Kidney (tissue), 22 donors: ENCODE results near the gene FOXA1. TPM values are rescaled to one million over a fixed set of nuclear protein-coding genes. Genes with fewer than 3 reads are reported as not detected.
A peak's percentile ranks its signal among the peaks of the same experiment; 100 is the strongest.

Source experiments
- DNase-seq, 5 donors: peaks; one replicate each; pipeline ENCODE4 v3.0.0-alpha.2; 2013 to 2020
- FAIRE-seq: peaks from 2 replicates; lab custom pipeline; 2012; peaks lifted over from hg19 to GRCh38; lab: Jason Lieb, UNC
- H3K27ac ChIP-seq, 2 donors: one replicate each; pipeline ENCODE4 v1.7.0; 2013; ENCODE audit warnings: low read depth in 2 of 2, low read length in 2 of 2, inconsistent platforms in 1 of 2
- H3K27me3 ChIP-seq: one replicate; pipeline ENCODE4 v1.7.1; 2013; ENCODE audit warnings: low read length, inconsistent platforms; ENCODE audit not compliant: control insufficient read depth, insufficient read depth
- H3K36me3 ChIP-seq, 3 donors: one replicate each; pipeline versions ENCODE4 v1.7.0 to v1.7.1; 2013; ENCODE audit warnings: low read length in 3 of 3, control low read depth in 1 of 3, inconsistent platforms in 1 of 3; ENCODE audit not compliant: insufficient read depth in 3 of 3, control insufficient read depth in 2 of 3
- H3K4me1 ChIP-seq, 3 donors: one replicate each; pipeline versions ENCODE4 v1.7.0 to v1.7.1; 2013; ENCODE audit warnings: low read length in 3 of 3, inconsistent platforms in 1 of 3, low read depth in 1 of 3; ENCODE audit not compliant: control insufficient read depth in 2 of 3, insufficient read depth in 2 of 3
- H3K4me3 ChIP-seq, 3 donors: one replicate each; pipeline versions ENCODE4 v1.7.0 to v1.8.1; 2013; ENCODE audit warnings: low read length in 3 of 3, control low read depth in 1 of 3, inconsistent platforms in 1 of 3
- H3K9ac ChIP-seq, 3 donors: one replicate each; pipeline versions ENCODE4 v1.7.0 to v1.7.1; 2013; ENCODE audit warnings: low read length in 3 of 3, control low read depth in 1 of 3, inconsistent platforms in 1 of 3
- H3K9me3 ChIP-seq, 3 donors: one replicate each; pipeline versions ENCODE4 v1.7.0 to v1.7.1; 2013; ENCODE audit warnings: low read length in 3 of 3, control low read depth in 1 of 3, inconsistent platforms in 1 of 3; ENCODE audit not compliant: control insufficient read depth in 2 of 3, insufficient read depth in 1 of 3
- CTCF ChIP-seq: IDR thresholded peaks from 3 replicates; pipeline ENCODE4 v1.5.1; 2012; ENCODE audit warnings: mild to moderate bottlenecking, moderate library complexity, borderline replicate concordance; ENCODE audit not compliant: insufficient read depth; ENCODE audit errors: extremely low read depth
- intact Hi-C: fragments of 100-400 bp; cut with DNase I; formaldehyde crosslinking; loops from one replicate; pipeline ENCODE4 v1.11.1; 2022
- long read RNA-seq, 10 donors: library from polyadenylated mRNA in 1 of 10; unstranded in 1 of 10; transcript quantifications; one replicate each; pipeline ENCODE4 v2.0.0 and lab custom pipeline, GENCODE V29; 2021 to 2026
- polyA plus RNA-seq: library from polyadenylated mRNA; stranded (reverse); fragments of 350-450 nt; fragmentation: Illumina TruSeq; extraction: RNeasy Lipid Tissue Mini Kit (QIAGEN cat#74804); gene quantifications from one replicate; pipeline ENCODE4 v1.2.3, GENCODE V29; 2014; ENCODE audit warnings: low read depth, low replicate concordance; ENCODE audit not compliant: insufficient read depth
- total RNA-seq: library from RNA; stranded (reverse); fragmentation: NEBNext Ultra II Directional; extraction: Animal tissue kit (Norgen Biotek cat#: 25700); gene quantifications from one replicate; pipeline ENCODE4 v1.2.1, GENCODE V29; 2021
- donor health status: control.
- donor health status: control.
- donor health status: control.
- donor health status: control.
- donor health status: control.
- donor health status: DM: yes; HTN: yes; CAD: no.
- donor health status: Normal renal cell carcinoma (clear cell type).

FOXA1 gene
- total RNA-seq (not detected), polyA plus RNA-seq (not detected)
- long read RNA-seq, donor 1, partial matches to known transcripts, result 0 of 1 reads
- long read RNA-seq, donor 1, other reads (novel, unspliced or antisense), result 0 of 1 reads
- long read RNA-seq, donor 2, result 0 reads
- long read RNA-seq, donor 3, partial matches to known transcripts, result 0 of 1 reads
- long read RNA-seq, donor 3, other reads (novel, unspliced or antisense), result 0 of 1 reads
- long read RNA-seq, donor 4, partial matches to known transcripts, result 0 of 1 reads
- long read RNA-seq, donor 4, other reads (novel, unspliced or antisense), result 0 of 1 reads
- long read RNA-seq, donor 5, result 0 reads
- long read RNA-seq, donor 6, result 0 reads
- long read RNA-seq, donor 7, result 0 reads
- long read RNA-seq, donor 8, result 0 reads
- long read RNA-seq, donor 9, result 0 reads
- long read RNA-seq, donor 10, partial matches to known transcripts, result 0 of 2 reads
- long read RNA-seq, donor 10, other reads (novel, unspliced or antisense), result 0 of 2 reads

DNA sequence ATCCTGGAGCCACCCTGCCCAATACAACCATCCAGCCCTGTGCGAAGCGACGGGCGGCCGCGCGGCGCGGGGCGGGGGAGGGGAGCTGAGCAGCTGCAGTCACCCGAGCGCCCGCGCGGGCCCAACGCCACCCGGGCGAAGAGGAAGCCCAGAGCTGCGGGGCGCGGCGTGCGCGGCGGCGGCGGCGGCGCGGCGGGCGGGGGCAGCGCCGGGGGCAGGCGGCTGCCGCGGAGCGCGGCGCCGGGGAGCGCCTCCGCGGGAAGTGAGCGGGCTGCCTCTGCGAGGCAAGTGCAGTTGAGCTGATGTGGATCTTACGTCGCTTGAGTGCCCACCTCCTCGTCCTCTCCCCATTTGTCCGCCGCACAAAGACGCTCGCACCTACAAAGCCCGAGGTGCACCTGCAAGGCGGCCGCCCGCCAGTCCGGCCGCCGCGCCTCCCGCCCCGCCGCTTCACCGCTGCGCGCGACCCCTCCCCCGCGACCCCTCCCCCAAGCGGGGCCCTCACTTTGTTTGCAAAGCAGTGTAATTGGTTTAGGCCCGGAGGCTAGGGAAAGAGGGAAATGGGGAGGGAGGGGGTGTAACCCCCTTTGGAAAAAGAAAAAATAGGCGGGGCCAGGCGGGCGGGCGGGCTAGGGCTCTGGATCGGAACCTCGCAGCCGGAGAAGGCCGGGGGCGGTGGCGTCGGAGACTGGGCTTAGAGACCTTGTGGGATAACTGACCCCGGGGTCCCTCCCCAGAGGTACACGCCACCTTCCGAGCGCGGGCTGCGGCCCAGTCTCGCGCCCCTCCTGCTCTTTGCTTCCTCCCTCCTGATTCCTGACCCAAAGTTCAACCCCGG, at the start of gene FOXA1, which contains the start of gene TTC6:
FOXA1 (minus strand) TSS at position 279 of the 838 bp plus-strand sequence; CDS start at position 2, 277 bp downstream.
TTC6 (plus strand) TSS at position 659 of the 838 bp plus-strand sequence. CDS start 26,436 bp downstream, outside the sequence.
- peaks cover 77% of the 10 kb centered on the region for H3K27me3 ChIP-seq
- peak within 1 kb of the TSS in 2 of 3 donors; percentile 2 to 32 for H3K4me3 ChIP-seq
- no peak within 1 kb of the TSS for H3K9ac ChIP-seq
- TF ChIP-seq CTCF, result no peak
- no peak within 1 kb of the TSS for H3K27ac ChIP-seq
- intact Hi-C loops, result no loop called here
- peaks cover 0 to 9% (median 0%) of the 10 kb centered on the region in 3 donors for H3K4me1 ChIP-seq
- no peak for FAIRE-seq
- H3K36me3 ChIP-seq, result no peaks in the 10 kb centered on the region
- H3K9me3 ChIP-seq, result no peaks in the 10 kb centered on the region
- DNase-seq, result peak; percentile 50 to 74 (median 57)

- Histone ChIP-seq H3K4me1 (no peaks in the 10 kb centered on the region), H3K9me3 (no peaks in the 10 kb centered on the region), H3K9ac (no peak overlapping the region), H3K4me3 (no peak overlapping the region), H3K36me3 (no peaks in the 10 kb centered on the region), H3K27me3 (no peaks in the 10 kb centered on the region), H3K27ac (no peak overlapping the region)
- FAIRE-seq (no peak), DNase-seq (no peak)
- intact Hi-C loops, result no loop called here
- TF ChIP-seq CTCF, result no peak
Measured at GRCh38 chr14:37643701-37644100, 48.7 kb upstream of the FOXA1 start.

- Histone ChIP-seq H3K4me1 (no peaks in the 10 kb centered on the region), H3K9ac (no peak overlapping the region), H3K27ac (no peak overlapping the region), H3K36me3 (no peaks in the 10 kb centered on the region), H3K27me3 (no peaks in the 10 kb centered on the region), H3K4me3 (no peak overlapping the region), H3K9me3 (no peaks in the 10 kb centered on the region)
- DNase-seq (no peak), FAIRE-seq (no peak)
- no peak for TF ChIP-seq CTCF
- intact Hi-C loops, result no loop called here
Measured at GRCh38 chr14:37642125-37642524, 47.1 kb upstream of the FOXA1 start.
